Islet precursor cell (in vitro differentiated cells): Measurements from ENCODE around the gene ITGA6.

Experiments used
- DNase-seq: peaks from one replicate; pipeline ENCODE4 v3.0.0-alpha.2; 2018

ITGA6 gene

DNA sequence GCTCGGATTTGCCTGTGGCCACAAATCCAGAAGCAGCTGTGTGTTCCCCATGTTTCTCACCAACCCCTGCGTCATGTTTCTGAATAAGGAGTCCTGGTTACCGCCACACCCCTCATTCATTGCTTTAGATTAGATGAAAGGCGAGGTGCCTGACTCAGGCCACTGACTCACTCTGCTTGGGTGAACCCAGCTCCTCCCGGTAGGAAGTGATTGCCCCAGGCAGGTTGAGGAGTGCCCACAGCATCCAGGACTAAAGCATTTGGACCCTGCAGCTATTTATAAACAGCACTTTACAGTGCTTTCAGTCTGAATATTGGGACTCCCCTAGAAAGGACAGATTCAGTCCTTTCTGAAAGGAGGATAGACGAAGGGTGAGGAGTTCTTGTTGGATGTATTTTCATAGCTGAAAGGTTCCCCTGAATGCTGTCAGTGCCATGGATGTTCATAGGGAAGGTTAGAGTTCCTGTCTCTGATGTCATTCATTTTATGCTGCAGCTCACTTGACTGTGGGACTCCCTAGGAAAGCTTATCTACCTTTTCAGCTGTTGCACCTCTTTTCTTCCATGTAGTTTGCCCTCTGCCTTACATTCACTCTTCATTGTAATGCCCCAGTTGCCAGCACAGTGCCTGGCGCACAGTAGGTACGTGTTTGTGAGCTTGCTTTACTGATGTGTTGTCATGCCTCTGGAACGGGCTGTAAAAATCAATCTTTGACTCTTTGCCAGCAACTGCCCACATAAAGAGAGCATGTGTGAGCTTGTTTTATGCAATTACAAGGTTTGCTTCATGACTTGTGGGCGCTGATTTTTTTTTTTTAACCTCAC is 14.9 kb downstream of the ITGA6 start:
- peak; percentile 98 for DNase-seq

DNA sequence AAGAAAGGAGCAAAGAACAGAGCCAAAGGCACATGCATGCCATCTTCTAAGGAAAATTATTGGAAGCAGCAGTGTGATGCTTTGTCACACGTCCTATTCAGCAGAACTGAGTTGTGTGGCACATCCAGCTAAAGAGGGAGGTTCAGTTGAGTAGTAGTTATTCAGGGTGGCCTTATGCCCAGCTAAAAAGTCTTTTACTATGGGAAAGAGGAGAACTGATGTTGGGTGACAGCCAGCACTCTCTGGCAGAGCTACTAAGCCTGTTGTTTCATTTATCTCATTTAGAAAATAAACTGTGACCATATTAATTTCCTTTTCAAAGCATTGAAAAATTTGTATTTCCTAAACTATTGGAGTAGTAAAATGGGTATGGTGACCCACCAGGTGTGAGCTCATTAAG is 18.5 kb downstream of the ITGA6 start:
- no peak for DNase-seq

DNA sequence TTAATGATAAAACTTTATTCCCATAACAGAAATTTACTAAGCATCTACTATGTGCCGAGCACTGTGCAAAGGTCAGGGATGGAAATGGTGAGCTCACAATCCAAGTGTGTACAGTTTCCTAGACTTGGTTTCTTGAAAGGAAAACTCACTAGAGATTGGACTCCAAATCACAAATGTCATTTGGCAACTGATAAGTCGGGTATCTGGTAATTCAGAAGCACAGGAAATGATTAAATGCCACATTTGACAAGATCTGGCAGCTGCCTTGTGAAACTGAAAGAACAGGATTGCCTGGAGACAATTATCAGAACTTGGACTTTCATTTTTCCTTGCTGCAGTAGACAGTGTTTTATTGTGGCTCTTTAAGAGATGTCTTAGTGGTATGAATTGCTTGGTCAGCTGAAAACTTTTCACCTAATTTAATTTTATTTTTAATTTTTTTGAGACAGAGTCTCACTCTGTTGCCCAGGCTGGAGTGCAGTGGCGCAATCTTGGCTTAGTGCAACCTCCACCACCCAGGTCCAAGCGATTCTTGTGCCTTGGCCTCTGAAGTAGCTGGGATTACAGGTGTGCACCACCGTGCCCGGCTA is 19.2 kb downstream of the ITGA6 start:
- DNase-seq, result no peak

DNA sequence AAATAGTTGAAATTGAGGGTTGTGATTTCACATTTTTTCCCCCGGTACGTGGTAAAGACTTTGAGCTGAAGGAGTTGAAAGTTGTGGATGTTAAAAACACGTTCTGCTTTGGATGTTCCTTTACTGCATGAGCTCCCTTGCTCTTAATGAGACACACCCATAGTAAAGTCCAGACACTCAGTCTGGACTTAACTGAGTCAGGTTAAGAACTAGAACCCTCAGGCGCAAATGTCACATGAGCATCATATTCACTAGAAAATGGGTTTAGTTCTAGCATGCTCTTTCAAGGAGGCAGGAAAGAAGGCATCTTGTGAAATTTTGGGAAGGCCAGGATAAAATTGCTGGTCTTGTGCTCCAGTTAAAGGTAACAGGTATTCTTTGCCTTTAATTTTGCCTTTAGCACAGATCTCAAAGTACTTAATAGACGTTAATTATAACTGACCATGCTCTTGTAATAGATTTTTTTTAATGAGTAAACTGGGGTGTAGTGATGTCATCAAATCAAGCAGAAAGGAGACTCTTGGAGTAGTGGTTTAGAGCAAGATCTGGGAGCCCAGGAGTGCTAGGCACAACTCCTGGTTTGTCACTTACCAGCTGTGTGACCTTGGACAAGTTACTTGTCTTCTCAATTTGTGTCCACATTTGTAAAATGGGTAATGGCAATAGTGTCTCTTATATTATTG is 20.6 kb downstream of the ITGA6 start:
- DNase-seq, result peak; percentile 46

GRCh38 chr2:172448544-172449267 is 21.3 kb downstream of the ITGA6 start:
- peak; percentile 55 for DNase-seq

- peak; percentile 73 for DNase-seq
Measured at GRCh38 chr2:172449911-172450550, 22.6 kb downstream of the ITGA6 start.

- no peak for DNase-seq
Measured at GRCh38 chr2:172451923-172452322, 24.5 kb downstream of the ITGA6 start.

DNA sequence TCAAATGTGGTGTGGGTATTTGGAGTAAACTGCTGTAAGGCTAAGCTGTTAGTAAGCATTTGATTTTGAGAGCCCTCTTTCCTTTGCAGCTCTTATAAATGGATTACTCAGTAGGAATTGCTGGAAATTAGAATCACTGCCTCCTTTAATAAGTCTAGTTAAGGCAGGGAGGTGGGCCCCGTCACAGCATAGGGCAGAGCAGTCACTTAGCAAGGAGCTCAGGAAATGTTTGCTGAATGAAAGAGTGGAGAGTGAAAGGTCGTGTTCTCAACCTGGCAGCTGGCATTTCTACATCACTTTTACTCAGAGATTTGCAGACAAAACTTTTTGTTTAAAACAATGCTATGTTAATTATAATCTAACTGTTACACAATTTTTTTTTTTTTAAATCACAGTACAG is 25.5 kb downstream of the ITGA6 start:
- DNase-seq, result no peak

GRCh38 chr2:172454404-172455120 is 27.2 kb downstream of the ITGA6 start:
- no peak for DNase-seq

GRCh38 chr2:172455121-172455515 is 27.7 kb downstream of the ITGA6 start:
- peak; percentile 72 for DNase-seq

DNA sequence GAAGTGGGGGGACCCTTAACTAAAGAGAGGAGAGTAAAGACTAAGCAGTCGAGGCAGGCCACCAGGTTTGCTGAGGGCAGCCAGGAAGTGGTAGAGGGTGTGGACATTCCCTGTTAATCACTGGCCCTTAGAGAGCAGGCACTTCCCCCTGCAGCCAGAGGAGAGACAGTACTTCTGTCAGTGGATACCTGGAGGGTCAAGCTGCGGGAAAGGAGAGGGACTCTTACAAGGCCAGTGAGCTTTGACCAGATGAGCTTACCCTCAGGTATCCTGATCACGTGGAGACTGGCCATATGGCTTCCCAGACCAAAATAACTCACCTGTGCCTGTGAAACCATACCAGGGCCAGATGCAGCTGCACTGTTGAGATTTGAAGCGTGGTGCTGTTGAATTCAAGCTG is 28.6 kb downstream of the ITGA6 start:
- DNase-seq, result peak; percentile 88

DNA sequence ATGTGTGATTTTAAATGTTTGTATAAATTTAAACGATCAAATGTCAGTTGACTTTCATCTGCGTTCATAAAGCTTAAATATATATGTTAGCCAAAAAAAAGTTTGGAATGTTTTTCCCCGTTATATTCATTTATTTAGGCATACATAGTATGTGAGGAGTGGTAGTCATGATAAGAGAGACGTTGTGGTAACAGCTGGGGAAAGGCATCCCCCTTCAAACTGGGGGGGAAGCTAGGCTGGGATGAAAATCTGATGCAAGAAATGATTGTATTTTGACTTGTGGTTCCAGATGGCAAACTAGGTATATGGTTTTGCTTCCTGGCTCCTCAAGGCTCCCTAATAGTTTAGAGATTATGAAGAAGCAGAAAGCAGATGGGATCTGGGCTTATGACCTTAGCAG is 30.1 kb downstream of the ITGA6 start:
- DNase-seq, result no peak

GRCh38 chr2:172458561-172459124 is 31.3 kb downstream of the ITGA6 start:
- DNase-seq, result no peak

DNA sequence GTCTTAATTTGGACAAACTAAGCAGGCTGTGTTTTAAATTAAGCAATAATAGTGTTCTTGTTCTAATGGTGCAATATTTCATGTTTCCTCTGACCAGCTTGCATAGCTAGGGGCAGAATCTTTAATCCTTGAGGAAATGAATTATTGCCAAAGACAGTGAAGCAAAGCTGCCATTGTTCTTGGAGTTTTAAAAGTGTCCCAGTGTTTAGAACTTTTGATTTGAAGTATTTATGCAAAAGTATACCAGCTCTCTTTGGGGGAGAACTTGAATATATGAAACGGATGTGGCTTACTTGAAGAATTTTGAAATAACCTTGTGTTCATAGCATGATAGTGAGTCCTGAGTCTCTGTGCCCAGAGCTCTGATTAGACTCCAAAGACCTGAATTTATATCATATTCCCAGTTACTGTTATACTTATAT is 33.4 kb downstream of the ITGA6 start:
- DNase-seq, result no peak

DNA sequence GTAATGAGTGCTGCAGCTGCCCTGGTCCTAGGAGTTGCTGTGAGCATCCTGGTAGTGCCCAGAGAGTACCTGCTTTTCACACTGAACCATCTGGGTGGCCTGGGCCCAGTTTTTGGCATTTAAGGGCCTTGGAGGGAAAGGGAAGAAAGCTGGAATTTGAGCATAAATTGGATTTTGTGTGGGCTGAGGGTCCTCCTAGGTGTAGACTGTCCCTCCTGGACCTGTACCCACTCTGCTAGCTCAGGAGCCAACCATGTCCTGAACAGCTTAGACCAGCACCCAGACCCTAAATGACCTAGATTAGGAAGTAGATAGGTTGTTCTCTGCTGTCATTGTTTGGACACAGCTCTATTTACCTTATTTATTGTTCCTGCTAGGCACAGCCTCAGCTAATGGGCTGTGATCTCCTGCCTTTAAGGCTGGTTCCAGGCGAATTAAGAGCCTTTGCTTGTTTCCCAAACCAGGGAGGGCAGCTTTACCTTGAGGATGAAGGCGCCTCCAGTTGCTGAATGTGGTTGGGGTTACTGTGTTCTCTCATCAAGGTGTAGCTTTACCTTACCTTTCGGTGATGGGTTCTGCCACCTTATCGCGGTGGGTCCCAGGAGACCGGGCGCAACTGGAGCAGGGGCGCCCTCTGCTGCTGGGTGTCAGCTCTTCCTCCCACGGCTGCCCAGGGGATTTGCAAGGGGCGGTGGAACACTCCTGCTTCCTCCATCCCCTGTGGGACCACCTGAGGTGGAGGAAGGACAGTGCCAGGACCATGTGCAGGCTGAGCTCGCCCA is 34.4 kb downstream of the ITGA6 start:
- DNase-seq, result peak; percentile 80

DNA sequence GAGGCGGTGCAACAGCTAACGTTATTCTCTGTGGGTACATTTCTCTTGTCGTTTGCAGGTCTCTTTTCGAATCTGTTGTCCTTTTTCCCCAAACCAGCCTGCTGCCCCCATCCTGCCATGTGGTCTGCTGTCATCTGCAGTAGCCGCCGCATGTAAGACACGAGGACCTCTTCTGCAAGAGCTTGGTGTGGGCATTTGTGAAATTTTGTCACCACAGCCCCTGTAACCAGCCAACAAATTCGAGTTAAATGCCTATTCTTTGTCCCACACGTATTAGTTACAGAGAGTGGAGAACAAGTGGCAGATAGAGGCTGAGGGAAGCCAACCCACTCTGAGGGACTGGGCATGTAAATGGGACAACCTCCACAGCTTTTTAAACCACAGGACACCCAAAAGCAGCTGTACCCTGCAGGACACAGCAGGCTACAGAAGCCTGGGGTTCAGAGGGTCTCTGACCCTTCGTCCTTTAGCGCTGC is 35.0 kb downstream of the ITGA6 start:
- DNase-seq, result no peak

- DNase-seq, result no peak
Measured at GRCh38 chr2:172462849-172463381, 35.5 kb downstream of the ITGA6 start.

- DNase-seq, result peak; percentile 64
Measured at GRCh38 chr2:172464400-172465129, 37.2 kb downstream of the ITGA6 start.

- peak; percentile 72 for DNase-seq
Measured at GRCh38 chr2:172465417-172466334, 38.3 kb downstream of the ITGA6 start.
